ENCODE data around the gene TINCR.

GRCh38 chr19:5580161-5580571 lies 12.4 kb upstream of the TINCR start:
- no peak for TF ChIP-seq POLR2A (IDR thresholded peaks at IDR 0.05)
- TF ChIP-seq CTCF (IDR thresholded peaks at IDR 0.05): no peak

Data from prostate gland (tissue), 2 donors.